Activated gamma-delta T cell (primary cell): Measurements from ENCODE around the gene PARD3.

ENCODE experiments used
- DNase-seq: peaks from one replicate; lab custom pipeline; 2025; lab: John Stamatoyannopoulos, UW

The PARD3 gene

DNA sequence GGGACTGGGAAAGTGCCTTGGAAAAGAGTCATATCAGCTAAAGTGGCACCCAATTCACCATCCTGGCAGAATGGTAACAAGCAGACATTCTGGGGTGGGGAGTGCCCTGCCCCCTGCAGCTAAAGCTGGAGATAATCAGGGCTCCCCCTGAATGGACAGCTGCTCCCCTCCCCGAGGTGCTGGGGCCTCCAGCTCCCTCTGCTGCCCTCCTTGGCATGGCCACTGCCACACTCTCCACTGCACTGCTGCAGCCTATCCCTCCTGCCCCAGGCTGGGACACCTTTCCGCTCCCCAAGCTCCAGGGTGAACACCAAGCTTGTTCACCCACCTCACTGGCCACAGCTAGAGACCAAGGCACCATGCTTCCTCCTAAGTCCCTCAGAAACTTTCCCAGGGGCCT, 9.8 kb upstream of the PARD3 start:
- no peak for DNase-seq

DNA sequence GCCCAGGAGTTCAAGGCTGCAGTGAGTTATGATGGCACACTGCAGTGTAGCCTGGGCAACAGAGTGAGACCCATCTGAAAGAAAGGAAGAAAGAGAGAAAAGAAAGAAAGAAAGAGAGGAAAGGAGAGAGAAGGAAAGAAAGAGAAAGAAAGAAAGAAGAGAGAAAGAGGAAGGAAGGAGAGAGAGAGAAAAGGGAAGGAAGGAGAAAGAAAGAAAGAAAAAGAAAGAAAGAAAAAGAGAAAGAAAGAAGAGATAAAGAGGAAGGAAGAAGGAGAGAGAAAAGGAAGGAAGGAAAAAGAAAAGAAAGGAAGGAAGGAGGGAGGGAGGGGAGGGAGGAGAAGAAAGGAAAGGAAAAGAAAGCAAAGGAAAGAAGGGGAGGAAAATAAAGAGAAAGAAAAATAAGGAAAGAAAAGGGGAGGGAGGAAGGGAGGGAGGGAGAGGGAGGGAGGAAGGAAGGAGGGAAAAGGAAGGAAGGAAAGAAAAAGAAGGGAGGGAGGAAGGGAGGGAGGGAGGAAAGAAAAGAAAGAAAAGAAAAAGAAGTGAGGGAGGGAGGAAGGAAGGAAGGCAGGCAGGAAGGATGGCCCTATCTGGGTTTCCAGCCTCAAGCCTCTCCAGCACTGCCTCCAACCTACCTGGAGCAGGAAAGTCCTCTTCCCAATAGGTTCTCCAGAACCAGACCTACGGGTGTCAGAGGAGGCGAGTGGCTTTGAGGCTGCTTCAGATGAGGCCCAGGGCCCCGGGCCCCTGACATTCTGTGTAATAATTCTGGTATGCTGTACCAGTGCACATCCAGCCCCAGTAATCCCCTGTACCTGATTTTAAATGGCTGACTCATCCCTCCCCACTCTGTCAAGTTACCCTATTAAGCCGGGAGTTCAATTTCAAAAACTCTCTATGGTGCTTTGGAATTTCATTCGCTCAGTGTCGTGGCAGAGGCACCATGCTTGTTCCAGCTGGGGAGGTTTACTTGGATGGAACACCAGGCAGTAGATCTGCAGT, 6.8 kb upstream of the PARD3 start:
- no peak for DNase-seq

GRCh38 chr10:34817586-34817985, 2.5 kb upstream of the PARD3 start:
- no peak for DNase-seq

DNA sequence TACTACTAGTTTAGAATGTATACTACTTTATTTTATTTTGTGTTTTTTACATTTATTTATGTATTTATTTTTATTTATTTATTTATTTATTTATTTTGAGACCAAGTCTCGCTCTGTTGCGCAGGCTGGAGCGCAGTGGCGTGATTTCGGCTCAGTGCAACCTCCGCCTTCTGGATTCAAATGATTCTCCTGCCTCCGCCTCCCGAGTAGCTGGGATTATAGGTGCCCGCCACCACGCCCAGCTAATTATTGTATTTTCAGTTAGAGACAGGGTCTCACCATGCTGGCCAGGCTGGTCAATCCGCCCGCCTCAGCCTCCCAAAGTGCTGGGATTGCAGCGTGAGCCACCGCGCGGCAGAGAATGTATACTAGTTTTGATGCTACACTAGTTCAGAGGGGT, 2.0 kb upstream of the PARD3 start:
- DNase-seq, result no peak

GRCh38 chr10:34816501-34817002, 1.5 kb upstream of the PARD3 start:
- no peak for DNase-seq

GRCh38 chr10:34816085-34816496, 995 bp upstream of the PARD3 start:
- no peak for DNase-seq

DNA sequence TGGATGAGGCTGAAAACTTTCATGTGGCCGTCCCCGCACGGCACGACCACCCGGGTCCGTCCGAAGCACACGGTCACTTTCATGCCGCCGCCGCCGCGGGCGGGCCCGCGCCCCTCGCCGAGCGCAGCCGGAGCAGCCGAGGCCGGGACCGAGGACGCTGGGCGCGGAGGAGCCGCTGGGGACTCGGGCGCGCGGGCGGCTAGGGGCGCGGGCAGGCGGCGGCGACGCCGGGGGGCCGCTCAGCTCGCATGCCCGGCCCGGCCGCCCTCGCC, 247 bp downstream of the PARD3 start:
- no peak for DNase-seq

- DNase-seq, result no peak
These were observed 728 bp downstream of the PARD3 start for GRCh38 chr10:34814223-34814912.

- DNase-seq, result no peak
These were observed 1.4 kb downstream of the PARD3 start for GRCh38 chr10:34813626-34814222.

DNA sequence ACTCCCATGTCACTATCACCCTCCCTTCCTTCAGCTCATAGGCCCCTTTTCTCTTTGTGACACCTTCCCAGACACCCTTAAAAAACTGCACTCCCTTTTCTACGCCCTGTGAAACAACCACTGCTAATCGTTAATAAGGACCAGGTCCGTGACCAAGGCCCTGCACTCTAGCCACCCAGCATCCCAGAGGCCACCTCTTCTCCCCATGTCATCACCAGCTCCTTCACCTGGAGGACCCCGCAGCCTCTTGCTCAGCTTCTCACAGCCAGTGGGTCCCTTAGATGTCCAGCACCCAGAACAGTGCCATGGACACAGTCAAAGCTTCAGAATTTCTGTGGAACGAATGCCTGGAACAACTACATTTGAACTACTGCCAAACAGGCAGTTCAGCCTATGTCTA, 2.3 kb downstream of the PARD3 start:
- no peak for DNase-seq

GRCh38 chr10:34811968-34812514, 3.1 kb downstream of the PARD3 start:
- no peak for DNase-seq

DNA sequence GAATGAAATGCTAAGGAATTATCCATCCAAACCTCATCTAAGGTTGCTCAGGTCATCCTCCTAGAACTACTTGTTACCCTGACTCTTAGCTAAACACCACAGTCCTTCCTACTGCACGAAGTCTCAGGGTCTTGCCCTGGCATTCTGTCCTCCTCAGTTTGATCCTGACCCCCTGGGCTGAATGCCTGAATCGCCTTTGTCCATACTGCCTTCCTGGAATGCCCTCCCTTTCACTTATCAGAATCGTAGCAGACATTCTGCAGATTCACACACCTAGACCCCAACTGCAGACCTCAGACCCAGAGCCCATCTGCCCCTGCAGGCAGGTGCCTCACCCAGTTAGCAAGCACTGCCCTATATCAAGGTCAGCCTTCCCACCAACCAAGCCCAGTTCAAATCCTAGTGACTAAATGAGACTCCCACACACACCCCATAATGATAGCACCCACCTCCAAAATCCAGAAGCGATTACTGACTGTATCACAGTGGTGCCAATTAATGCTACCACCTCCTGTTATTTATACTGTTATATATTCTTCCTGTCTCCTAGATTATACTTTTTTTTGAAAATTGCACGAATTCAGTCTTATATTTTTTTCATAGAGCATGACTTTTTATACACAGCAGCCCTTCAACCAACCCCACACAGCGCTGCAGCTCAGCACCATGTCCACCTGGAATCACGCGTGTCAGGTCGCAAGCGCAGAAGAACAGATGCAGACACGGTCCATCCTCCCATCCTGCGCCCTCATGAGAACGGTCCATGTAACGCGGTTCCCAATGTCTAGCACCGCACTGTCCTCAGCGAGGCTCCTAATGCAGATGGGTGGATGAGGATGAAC, 3.7 kb downstream of the PARD3 start:
- no peak for DNase-seq

DNA sequence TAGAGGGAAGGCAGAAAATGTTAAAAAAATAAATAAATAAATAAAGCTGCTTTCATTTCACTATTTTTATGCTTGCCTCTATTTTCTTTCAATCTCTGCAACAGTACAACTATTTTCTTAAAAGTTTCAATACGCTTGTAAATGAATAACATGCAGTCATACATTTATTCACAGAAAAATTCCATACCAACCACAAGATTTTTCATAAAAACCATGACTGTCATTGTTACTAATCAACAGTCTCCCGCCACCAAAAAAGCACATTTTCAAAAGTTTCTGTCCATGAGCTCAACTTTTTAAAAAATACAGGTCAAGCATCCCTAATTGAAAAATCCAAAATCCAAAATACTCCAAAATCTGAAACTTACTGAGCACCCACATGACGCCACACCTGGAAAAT, 5.3 kb downstream of the PARD3 start:
- no peak for DNase-seq

- no peak for DNase-seq
These were observed 6.0 kb downstream of the PARD3 start for GRCh38 chr10:34808801-34809745.

DNA sequence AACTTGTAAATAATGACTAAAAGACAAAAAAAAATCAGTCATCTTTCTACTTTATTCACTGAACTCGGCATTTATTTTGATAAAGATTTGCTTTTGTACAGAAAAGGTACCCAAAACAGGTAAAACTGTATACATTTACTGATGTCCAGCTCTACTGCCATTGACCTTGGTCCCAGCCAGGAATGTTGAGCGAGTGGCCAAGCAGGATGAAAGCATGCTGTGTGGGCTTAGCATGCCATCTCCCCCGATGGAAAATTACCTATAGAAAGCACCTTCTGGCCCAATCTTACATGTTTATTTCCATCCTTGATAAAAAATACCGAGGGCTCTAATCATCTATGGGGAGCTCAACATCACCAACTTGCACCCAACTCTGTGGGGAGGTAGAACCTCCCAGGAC, 6.8 kb downstream of the PARD3 start:
- no peak for DNase-seq

GRCh38 chr10:34804306-34804705, 10.8 kb downstream of the PARD3 start:
- DNase-seq, result no peak

GRCh38 chr10:34802692-34803091, 12.4 kb downstream of the PARD3 start:
- DNase-seq, result no peak

DNA sequence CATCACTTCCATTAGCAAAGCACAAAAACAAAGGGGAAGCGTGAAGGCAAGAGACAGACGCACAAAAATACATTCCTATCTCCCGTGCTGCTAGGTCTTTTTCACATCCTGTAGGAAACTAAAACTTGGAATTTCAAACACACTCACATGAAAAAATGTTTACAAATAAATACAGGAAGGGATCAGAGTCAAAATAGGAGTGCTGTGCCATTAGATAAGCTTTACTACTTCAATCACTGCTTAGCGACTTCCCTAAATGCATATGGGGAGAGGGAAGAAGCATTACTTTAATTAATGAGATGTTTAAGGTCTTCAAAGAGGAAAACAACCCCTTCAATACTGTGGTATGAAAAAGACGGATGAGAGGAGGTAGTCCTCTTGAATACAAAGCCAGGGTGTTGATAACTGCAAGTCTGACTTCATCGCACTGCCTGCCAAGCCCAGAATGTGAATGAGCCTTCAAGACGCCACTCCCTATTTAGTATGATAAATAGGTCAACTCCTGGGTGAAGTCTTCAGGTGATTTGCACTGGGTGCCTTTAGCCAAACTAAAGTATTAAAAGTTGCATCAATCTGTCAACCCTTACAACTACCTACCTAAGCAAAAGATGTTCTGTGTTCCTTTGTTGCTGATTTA, 13.9 kb downstream of the PARD3 start:
- DNase-seq, result no peak

- no peak for DNase-seq
These were observed 14.5 kb downstream of the PARD3 start for GRCh38 chr10:34800624-34801023.

- no peak for DNase-seq
These were observed 16.4 kb downstream of the PARD3 start for GRCh38 chr10:34798654-34799053.
